Activated CD4-positive, alpha-beta T cell treated with anti-CD3 and anti-CD28 coated beads for 1 hour (primary cell): ENCODE measurements around the gene GSTO1.

Source experiments
- DNase-seq: peaks from one replicate; pipeline ENCODE4 v3.0.0-alpha.2; 2020

Gene GSTO1

GRCh38 chr10:104279550-104280259 is 25.0 kb downstream of the GSTO1 start:
- no peak for DNase-seq

GRCh38 chr10:104281694-104282093 is 27.0 kb downstream of the GSTO1 start:
- DNase-seq, result no peak

DNA sequence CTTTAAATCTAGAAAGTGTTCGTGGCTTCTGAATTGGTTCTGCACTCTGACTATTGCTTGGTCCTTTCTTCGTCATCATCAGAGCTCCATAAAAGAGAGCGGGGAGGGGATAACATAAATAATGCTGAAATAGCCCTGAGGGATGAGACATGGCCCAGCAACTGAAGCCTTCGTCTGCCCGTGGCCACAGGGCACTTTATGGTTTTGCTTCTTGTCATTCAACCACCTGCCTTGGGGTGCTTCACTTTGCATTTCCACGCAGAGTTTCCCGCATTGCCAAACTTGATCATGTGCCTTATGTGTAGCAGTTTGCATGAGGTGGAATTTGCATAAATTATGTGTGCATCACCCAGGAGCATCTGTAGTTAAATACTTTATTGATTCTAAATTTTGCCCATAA is 30.2 kb downstream of the GSTO1 start:
- no peak for DNase-seq

GRCh38 chr10:104286939-104287338 is 32.2 kb downstream of the GSTO1 start:
- DNase-seq, result no peak

- no peak for DNase-seq
Observed at GRCh38 chr10:104288355-104288754, 33.7 kb downstream of the GSTO1 start.

DNA sequence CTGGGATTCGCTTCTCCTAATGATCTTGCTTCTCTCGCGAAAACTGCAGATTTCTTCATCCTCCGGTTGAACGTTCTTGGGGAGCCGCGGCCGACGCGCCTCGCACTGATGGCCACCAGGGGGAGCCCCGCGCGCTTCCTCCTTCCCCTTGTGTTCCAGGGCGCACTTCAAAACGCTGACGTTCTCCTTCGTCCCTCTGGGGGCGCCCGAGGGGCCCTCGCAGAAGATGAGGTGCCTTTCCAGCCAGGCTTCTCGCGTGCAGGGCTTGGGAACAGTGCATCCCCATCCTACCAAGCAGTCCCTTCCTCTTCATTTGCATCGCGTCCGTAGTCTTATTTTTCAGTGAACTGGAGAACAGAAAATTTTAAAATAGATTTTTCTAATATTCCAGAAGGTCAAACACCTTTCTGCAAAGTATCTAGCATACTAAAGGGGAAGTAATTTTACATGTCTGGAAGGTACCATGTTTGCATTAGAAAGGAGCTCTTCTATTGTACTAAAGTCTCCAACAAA is 36.8 kb downstream of the GSTO1 start:
- DNase-seq, result peak; percentile 81

GRCh38 chr10:104293011-104293410 is 38.3 kb downstream of the GSTO1 start:
- no peak for DNase-seq

DNA sequence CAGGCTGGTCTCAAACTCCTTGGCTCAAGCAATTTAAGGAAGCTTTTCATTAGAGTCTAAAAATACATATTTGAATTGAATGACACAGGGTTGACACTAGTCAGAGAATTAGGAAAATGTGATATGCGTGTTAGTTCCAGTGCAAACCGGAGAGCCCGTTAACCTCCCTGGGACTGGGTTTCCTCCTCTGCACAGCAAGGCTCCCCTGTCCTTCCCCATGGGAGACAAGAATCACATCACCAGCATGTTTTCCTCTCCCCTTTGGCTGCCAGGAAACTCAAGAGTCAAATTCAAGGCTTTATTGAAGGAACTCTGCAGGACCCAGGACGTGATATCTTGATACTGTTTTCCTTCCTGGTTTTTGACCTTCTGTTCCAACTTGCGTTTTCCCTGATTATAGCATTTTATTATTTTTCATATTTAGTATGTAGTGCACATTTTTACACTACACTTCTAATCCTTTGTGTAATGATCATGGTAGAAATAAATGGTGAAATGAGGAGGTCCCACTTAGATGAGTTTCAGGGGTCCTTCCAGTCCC is 39.2 kb downstream of the GSTO1 start:
- DNase-seq, result no peak

DNA sequence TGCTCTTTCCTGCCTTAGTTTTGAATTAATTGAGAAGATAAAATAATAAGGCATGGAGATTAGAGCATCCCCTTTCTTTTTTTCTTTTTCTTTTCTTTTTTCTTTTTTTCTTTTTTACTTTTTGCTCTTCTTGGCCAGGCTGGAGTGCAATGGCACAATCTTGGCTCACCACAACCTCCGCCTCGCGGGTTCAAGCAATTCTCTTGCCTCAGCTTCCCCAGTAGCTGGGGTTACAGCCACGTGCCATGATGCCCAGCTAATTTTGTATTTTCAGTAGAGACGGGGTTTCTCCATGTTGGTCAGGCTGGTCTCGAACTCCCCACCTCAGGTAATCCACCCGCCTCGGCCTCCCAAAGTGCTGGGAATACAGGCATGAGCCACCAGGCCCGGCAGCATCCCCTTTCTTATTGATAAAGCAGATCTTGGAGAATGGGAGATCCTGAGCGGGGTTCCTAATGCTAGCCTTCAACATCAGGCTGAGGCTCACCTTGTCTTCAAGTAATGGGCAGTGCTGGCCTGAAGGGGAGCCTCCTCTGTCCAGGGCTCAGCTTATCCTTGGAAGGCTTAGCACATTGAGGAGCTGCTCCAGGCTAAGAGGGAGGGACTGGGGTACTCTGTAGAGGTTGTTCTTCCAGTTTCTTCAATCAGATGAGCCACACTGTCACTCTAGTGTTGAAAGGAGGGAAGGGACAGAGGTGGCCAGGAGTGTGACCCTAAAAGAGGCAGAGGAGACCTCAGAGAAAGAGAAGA is 42.2 kb downstream of the GSTO1 start:
- DNase-seq, result no peak

GRCh38 chr10:104297697-104298660 is 43.3 kb downstream of the GSTO1 start:
- DNase-seq, result no peak

DNA sequence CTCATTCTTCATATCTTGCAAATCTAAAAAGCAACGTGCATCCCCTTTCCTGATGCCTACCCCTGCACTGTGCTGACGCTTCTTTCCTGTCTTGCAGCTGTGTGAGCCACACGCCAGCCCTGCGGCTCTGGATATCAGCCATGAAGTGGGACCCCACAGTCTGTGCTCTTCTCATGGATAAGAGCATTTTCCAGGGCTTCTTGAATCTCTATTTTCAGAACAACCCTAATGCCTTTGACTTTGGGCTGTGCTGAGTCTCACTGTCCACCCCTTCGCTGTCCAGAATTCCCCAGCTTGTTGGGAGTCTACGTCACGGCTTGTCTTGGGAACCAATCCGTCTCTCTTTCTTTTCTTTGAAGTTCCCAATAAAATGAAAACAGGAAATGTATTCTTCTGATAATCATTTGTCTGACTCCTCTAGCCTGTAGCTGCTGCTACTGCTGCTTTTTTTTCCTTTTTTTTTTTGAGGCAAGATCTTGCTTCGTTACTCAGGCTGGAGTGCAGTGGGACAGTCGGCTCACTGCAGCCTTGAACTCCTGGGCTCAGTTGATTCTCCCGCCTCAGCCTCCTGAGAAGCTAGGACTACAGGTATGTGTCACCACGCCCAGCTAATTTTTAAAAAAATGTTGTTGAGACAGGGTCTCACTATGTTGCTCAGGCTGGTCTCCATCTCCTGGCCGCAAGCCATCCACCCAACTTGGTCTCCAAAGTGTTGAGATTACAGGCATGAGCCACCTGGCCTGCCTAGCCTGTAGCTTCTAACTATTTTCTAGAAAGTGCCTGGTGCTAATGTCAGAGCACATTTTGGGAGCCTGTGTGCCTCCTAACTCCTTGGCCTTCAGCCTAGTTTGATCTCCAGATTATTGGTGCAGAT is 44.6 kb downstream of the GSTO1 start:
- DNase-seq, result no peak

DNA sequence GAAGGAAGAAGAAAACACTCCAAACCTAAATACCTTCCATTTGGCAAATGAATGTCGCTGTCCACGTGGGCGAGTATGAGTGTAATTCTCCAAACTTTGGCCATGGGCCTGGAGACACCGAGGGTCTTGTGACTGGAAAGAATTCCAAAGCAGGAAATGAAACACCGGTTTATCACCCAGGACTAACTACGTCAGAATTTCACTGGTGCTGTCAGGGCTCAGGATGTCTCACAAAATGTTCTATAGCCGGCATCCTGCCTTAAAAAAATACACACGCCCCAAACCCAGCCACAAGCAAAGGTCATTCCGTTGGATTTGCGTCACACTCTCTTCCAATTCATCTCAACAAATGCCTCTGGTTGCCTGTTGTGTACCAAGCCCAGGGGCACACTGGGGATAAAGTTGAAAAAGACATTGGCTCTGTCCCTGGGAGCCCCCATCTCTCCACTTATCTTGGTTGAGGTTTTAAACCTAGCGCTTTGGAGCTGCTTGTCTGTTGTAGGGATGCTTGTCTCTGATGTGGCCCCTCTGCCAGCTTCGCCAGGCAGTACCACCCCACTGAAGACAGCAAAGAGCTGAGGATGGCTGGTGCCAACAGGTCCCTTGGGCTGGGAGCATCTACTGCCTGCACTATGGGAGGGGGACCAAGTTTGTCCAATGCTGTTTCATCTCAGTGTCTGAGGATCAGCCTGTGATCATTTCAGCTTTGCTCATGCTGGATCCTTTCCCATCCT is 45.5 kb downstream of the GSTO1 start:
- DNase-seq, result no peak

DNA sequence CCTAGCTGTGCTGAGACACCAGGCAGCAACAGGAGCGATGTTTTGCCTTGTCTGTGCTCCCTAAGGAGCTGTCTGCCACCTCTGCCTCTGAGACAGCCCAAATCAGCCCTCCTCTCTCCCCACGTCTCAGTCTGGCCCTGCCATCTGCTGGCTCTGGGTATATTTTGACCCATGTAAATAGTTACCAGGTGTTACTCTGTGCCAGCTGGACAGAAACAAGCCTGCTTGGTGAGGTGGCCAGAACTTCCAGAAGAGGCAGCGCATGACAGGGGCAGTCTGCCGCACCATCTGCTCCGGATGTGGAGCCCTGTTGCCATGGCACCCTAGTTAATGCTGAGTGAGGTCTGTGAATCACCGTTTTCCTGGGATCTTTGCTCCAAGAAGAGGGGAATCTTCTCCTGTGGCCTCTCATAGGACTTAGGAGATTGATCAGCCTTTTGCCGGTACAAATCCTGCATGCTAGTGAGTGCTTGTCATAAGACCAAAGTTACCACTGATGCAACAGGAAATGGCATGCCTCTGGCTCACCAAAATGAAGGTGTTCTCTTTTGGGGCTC is 46.1 kb downstream of the GSTO1 start:
- DNase-seq, result no peak

DNA sequence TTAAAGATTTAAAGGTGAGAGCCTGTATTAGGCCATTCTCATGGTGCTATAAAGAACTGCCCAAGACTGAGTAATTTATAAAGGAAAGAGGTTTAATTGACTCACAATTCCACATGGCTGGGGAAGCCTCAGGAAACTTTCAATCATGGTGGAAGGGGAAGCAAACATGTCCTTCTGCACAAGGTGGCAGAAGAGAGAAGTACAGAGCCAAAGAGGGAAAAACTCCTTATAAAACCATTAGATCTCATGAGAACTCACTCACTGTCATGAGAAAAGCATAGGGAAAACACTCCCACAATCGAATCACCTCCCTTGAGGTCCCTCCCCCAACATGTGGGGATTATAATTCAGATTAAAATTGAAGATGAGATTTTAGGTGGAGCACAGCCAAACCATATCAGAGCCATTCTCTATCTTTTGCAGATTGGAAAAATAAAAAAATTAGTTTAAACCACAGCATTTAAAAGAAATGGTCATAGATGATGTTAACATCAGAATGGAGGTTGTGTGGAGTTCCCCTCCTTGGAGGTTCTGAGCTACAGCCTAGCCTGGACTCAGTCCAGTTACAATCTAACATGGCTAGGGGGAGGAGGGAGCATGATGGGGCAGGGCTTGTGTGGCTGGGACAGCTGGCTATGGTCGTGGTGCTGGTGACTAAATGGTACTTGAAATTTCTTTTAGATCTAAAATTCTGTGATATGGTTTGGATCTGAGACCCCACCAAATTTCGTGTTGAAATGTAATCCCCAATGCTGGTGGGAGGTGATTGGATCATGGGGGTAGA is 47.4 kb downstream of the GSTO1 start:
- DNase-seq, result no peak

DNA sequence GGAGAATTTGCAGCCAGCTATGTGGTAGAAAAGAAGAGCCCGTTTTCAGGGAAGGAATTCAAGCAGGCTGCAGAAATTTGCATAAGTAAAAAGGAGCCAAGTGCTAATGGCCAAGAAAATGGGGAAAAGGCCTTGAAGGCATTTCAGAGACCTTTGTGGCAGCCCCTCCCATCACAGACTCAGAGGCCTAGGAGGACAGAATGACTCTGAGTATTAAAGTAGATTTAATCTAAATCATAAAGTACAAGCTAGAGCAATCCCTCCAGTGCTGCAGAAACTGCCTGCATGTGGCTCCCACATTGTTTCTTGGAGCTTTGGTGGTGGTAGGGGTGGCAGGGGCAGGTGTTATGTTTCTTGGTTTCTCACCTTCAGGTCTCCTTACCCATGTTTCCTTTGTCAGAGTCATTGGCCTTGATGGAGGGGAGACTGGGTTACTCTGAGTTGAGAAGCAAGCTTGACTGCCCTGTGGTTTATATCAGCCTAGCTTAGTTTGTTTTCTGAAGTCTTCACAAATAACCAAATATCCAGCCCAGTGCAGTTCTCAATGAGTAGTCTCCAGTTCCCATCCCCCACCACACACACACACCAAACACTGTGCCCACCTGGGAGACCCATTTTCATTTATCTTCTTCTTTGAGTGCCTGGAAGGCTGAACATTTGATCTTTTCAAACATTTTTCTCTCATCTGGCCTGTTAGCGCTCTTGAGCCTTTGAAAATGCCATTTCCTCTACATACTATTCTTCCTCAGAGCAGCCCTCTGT is 49.1 kb downstream of the GSTO1 start:
- DNase-seq, result no peak

DNA sequence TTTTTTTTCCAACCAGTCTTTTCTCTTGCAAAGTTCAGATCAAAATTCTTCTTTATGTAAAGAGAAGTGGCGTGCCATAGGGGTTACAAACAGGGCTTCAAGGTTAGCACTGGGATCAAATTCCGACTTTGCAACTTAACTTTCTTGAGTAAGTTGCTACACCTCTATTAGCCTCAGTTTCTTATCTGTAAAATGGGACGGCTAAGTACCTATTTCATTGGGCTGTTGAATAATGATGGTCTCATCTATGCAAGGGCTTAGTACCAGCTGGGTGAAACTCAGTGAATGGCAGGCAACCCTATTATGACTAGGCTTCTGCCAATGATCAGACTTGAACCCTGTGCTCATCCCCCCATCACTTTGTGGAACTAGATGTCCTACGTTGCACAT is 49.7 kb downstream of the GSTO1 start:
- no peak for DNase-seq

GRCh38 chr10:104304927-104305326 is 50.2 kb downstream of the GSTO1 start:
- DNase-seq, result no peak

DNA sequence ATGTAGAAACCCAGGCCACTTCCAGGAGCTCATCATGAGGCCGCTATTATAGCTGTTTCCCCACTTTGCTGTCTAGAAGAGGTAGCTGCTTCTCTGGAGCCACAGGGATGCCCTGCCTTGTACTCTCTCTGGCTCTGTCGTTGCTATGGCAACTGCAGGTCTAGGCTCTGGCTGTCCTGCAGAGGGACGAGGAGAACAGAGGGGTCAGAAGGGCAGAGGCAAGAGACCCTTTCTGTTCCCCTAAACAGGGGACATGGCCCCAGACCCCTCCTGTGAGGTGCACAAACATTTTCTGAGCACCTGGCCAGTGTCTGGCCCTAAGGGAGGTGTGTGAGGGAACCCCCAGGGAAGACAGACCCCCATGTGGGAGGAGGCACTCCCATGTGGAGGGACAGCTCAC is 52.2 kb downstream of the GSTO1 start:
- no peak for DNase-seq
